Measurements from ENCODE around the gene GHRH. TPM values are rescaled to one million over a fixed set of nuclear protein-coding genes. Genes with fewer than 3 reads are reported as not detected.

The GHRH gene
- total RNA-seq, 2 donors from 2014 or later: not detected

- no peak overlapping the region for H3K4me3 Mint-ChIP-seq
- ATAC-seq: no peak
- peaks cover 7 to 15% of the 10 kb centered on the region in 2 donors for H3K27me3 Mint-ChIP-seq
- no peak for DNase-seq (ENCODE audit: low spot score)
- no peaks in the 10 kb centered on the region for H3K9me3 Mint-ChIP-seq
- H3K27ac Mint-ChIP-seq: no peak overlapping the region
- no peaks in the 10 kb centered on the region for H3K36me3 Mint-ChIP-seq
- H3K4me1 Mint-ChIP-seq (ENCODE audit: low read depth in 2 of 2): no peaks in the 10 kb centered on the region
Observed at GRCh38 chr20:37262505-37262904, 891 bp upstream of the GHRH start.

- DNase-seq (ENCODE audit: low spot score) (no peak), ATAC-seq (no peak)
- no peak overlapping the region for H3K4me3 Mint-ChIP-seq
- no peak overlapping the region for H3K27ac Mint-ChIP-seq
- no peaks in the 10 kb centered on the region for H3K4me1 Mint-ChIP-seq (ENCODE audit: low read depth in 2 of 2)
- H3K36me3 Mint-ChIP-seq: no peaks in the 10 kb centered on the region
- H3K27me3 Mint-ChIP-seq: peaks cover 5 to 7% of the 10 kb centered on the region in 2 donors
- H3K9me3 Mint-ChIP-seq: no peaks in the 10 kb centered on the region
Observed at GRCh38 chr20:37260923-37261322, 691 bp downstream of the GHRH start.

GRCh38 chr20:37259865-37260264 is 1.7 kb downstream of the GHRH start:
- Mint-ChIP-seq H3K27ac (no peak overlapping the region), H3K9me3 (no peaks in the 10 kb centered on the region), H3K4me3 (no peak overlapping the region), H3K36me3 (no peaks in the 10 kb centered on the region), H3K4me1 (ENCODE audit: low read depth in 2 of 2) (no peaks in the 10 kb centered on the region), H3K27me3 (peaks cover 5 to 7% of the 10 kb centered on the region in 2 donors)
- ATAC-seq (no peak), DNase-seq (ENCODE audit: low spot score) (no peak)

GRCh38 chr20:37259031-37259430 is 2.6 kb downstream of the GHRH start:
- Mint-ChIP-seq H3K36me3 (no peaks in the 10 kb centered on the region), H3K9me3 (no peaks in the 10 kb centered on the region), H3K4me3 (no peak overlapping the region), H3K27me3 (peaks cover 5 to 7% of the 10 kb centered on the region in 2 donors), H3K4me1 (ENCODE audit: low read depth in 2 of 2) (no peaks in the 10 kb centered on the region), H3K27ac (no peak overlapping the region)
- DNase-seq (ENCODE audit: low spot score) (no peak), ATAC-seq (no peak)

GRCh38 chr20:37257988-37258387 is 3.6 kb downstream of the GHRH start:
- H3K4me3 Mint-ChIP-seq: no peak overlapping the region
- DNase-seq (ENCODE audit: low spot score): no peak
- ATAC-seq: peak in 1 of 2 donors; percentile 2
- H3K27me3 Mint-ChIP-seq: peaks cover 5 to 7% of the 10 kb centered on the region in 2 donors
- H3K4me1 Mint-ChIP-seq (ENCODE audit: low read depth in 2 of 2): no peaks in the 10 kb centered on the region
- H3K27ac Mint-ChIP-seq: no peak overlapping the region
- no peaks in the 10 kb centered on the region for H3K9me3 Mint-ChIP-seq
- no peaks in the 10 kb centered on the region for H3K36me3 Mint-ChIP-seq

GRCh38 chr20:37257530-37257929 is 4.1 kb downstream of the GHRH start:
- H3K36me3 Mint-ChIP-seq: no peaks in the 10 kb centered on the region
- peaks cover 5 to 7% of the 10 kb centered on the region in 2 donors for H3K27me3 Mint-ChIP-seq
- ATAC-seq (no peak), DNase-seq (ENCODE audit: low spot score) (no peak)
- no peak overlapping the region for H3K27ac Mint-ChIP-seq
- no peaks in the 10 kb centered on the region for H3K9me3 Mint-ChIP-seq
- no peaks in the 10 kb centered on the region for H3K4me1 Mint-ChIP-seq (ENCODE audit: low read depth in 2 of 2)
- H3K4me3 Mint-ChIP-seq: no peak overlapping the region

- ATAC-seq: no peak
- H3K4me1 Mint-ChIP-seq (ENCODE audit: low read depth in 2 of 2): no peaks in the 10 kb centered on the region
- H3K4me3 Mint-ChIP-seq: no peak overlapping the region
- DNase-seq (ENCODE audit: low spot score): no peak
- no peaks in the 10 kb centered on the region for H3K36me3 Mint-ChIP-seq
- H3K27me3 Mint-ChIP-seq: peaks cover 0 to 7% of the 10 kb centered on the region in 2 donors
- no peaks in the 10 kb centered on the region for H3K9me3 Mint-ChIP-seq
- no peak overlapping the region for H3K27ac Mint-ChIP-seq
Observed at GRCh38 chr20:37256286-37256685, 5.3 kb downstream of the GHRH start.

- DNase-seq (ENCODE audit: low spot score) (no peak), ATAC-seq (peak in 1 of 2 donors; percentile 29)
- Mint-ChIP-seq H3K9me3 (no peaks in the 10 kb centered on the region), H3K27me3 (no peaks in the 10 kb centered on the region), H3K36me3 (no peaks in the 10 kb centered on the region), H3K4me3 (no peak overlapping the region), H3K27ac (no peak overlapping the region), H3K4me1 (ENCODE audit: low read depth in 2 of 2) (no peaks in the 10 kb centered on the region)
Observed at GRCh38 chr20:37254114-37254878, 7.3 kb downstream of the GHRH start.

- H3K4me1 Mint-ChIP-seq (ENCODE audit: low read depth in 2 of 2): no peaks in the 10 kb centered on the region
- ATAC-seq: no peak
- DNase-seq (ENCODE audit: low spot score): no peak
- no peak overlapping the region for H3K27ac Mint-ChIP-seq
- no peaks in the 10 kb centered on the region for H3K36me3 Mint-ChIP-seq
- H3K4me3 Mint-ChIP-seq: no peak overlapping the region
- no peaks in the 10 kb centered on the region for H3K27me3 Mint-ChIP-seq
- no peaks in the 10 kb centered on the region for H3K9me3 Mint-ChIP-seq
Observed at GRCh38 chr20:37253087-37253486, 8.5 kb downstream of the GHRH start.

- Mint-ChIP-seq H3K36me3 (no peaks in the 10 kb centered on the region), H3K4me3 (no peak overlapping the region), H3K27me3 (no peaks in the 10 kb centered on the region), H3K4me1 (ENCODE audit: low read depth in 2 of 2) (no peaks in the 10 kb centered on the region), H3K9me3 (no peaks in the 10 kb centered on the region), H3K27ac (no peak overlapping the region)
- DNase-seq (ENCODE audit: low spot score) (no peak), ATAC-seq (no peak)
Observed at GRCh38 chr20:37251825-37252477, 9.7 kb downstream of the GHRH start.

- Mint-ChIP-seq H3K27ac (no peak overlapping the region), H3K27me3 (no peaks in the 10 kb centered on the region), H3K4me3 (no peak overlapping the region), H3K36me3 (no peaks in the 10 kb centered on the region), H3K4me1 (ENCODE audit: low read depth in 2 of 2) (no peaks in the 10 kb centered on the region), H3K9me3 (no peaks in the 10 kb centered on the region)
- ATAC-seq (no peak), DNase-seq (ENCODE audit: low spot score) (no peak)
Observed at GRCh38 chr20:37249304-37249703, 12.3 kb downstream of the GHRH start.

GRCh38 chr20:37247547-37247946 is 14.1 kb downstream of the GHRH start:
- no peaks in the 10 kb centered on the region for H3K4me1 Mint-ChIP-seq (ENCODE audit: low read depth in 2 of 2)
- H3K27me3 Mint-ChIP-seq: no peaks in the 10 kb centered on the region
- H3K9me3 Mint-ChIP-seq: no peaks in the 10 kb centered on the region
- H3K27ac Mint-ChIP-seq: no peak overlapping the region
- H3K4me3 Mint-ChIP-seq: no peak overlapping the region
- H3K36me3 Mint-ChIP-seq: no peaks in the 10 kb centered on the region
- ATAC-seq: no peak
- no peak for DNase-seq (ENCODE audit: low spot score)

- DNase-seq (ENCODE audit: low spot score) (no peak), ATAC-seq (no peak)
- Mint-ChIP-seq H3K27ac (no peak overlapping the region), H3K4me3 (no peak overlapping the region), H3K4me1 (ENCODE audit: low read depth in 2 of 2) (no peaks in the 10 kb centered on the region), H3K36me3 (no peaks in the 10 kb centered on the region), H3K9me3 (no peaks in the 10 kb centered on the region), H3K27me3 (no peaks in the 10 kb centered on the region)
Observed at GRCh38 chr20:37246736-37247135, 14.9 kb downstream of the GHRH start.

GRCh38 chr20:37245216-37246150 is 16.1 kb downstream of the GHRH start:
- Mint-ChIP-seq H3K9me3 (no peaks in the 10 kb centered on the region), H3K4me1 (ENCODE audit: low read depth in 2 of 2) (no peaks in the 10 kb centered on the region), H3K27me3 (no peaks in the 10 kb centered on the region), H3K4me3 (no peak overlapping the region), H3K36me3 (peaks cover 7% of the 10 kb centered on the region), H3K27ac (no peak overlapping the region)
- no peak for DNase-seq (ENCODE audit: low spot score)
- no peak for ATAC-seq

Data from natural killer cell treated with Interleukin-12 subunit alpha and Interleukin-12 subunit beta and Interleukin-15 and Interleukin-18, amount 100 ng/mL, for 72 hours (primary cell).